WTC11 (cell line): Measurements from ENCODE around the gene RRP8. TPM values are rescaled to one million over a fixed set of nuclear protein-coding genes. Genes with fewer than 3 reads are reported as not detected.

Experiments used
- ATAC-seq: fragments of 200-7000 bp; cut with Tn5 transposase; 2 replicates; pipeline ENCODE4 v1.10.0; 2021; ENCODE audit warnings: mild to moderate bottlenecking, moderate library complexity
- CTCF ChIA-PET: fragments of 300-600 bp; sonication (Branson Sonifier 250); formaldehyde crosslinking; loops from one replicate; lab custom pipeline; 2021; ENCODE audit warnings: antibody characterized with exemption; lab: Charles Lee
- POLR2A ChIA-PET: fragments of 350-600 bp; sonication (Branson Sonifier 250); formaldehyde crosslinking; loops from one replicate; lab custom pipeline; 2021; ENCODE audit warnings: antibody characterized with exemption; lab: Charles Lee
- DNase-seq: peaks from one replicate; pipeline ENCODE4 v3.0.0; 2021; ENCODE audit warnings: low spot score
- H3K27ac Mint-ChIP-seq: 2 replicates; pipeline ENCODE4 v1.8.0; 2021; ENCODE audit warnings: mixed read lengths
- H3K27me3 Mint-ChIP-seq: 2 replicates; pipeline ENCODE4 v1.8.0; 2021; ENCODE audit warnings: low read depth, mild to moderate bottlenecking, moderate library complexity, mixed read lengths
- H3K36me3 Mint-ChIP-seq: 2 replicates; pipeline ENCODE4 v1.8.0; 2021; ENCODE audit warnings: mixed read lengths
- H3K4me1 Mint-ChIP-seq: 2 replicates; pipeline ENCODE4 v1.8.0; 2022; ENCODE audit warnings: mixed read lengths
- H3K4me3 Mint-ChIP-seq: 2 replicates; pipeline ENCODE4 v1.8.0; 2021; ENCODE audit warnings: mild to moderate bottlenecking, moderate library complexity, mixed read lengths
- H3K9me3 Mint-ChIP-seq: 2 replicates; pipeline ENCODE4 v1.8.0; 2021; ENCODE audit warnings: mixed read lengths
- GABPB1 ChIP-seq: sonication (generic); formaldehyde crosslinking; IDR thresholded peaks from 2 replicates; pipeline ENCODE4 v1.8.1; 2023; ENCODE audit warnings: mild to moderate bottlenecking, missing genetic modification reagents
- GRHL2 ChIP-seq: fragments of 250-450 bp; sonication (Bioruptor Pico); IDR thresholded peaks from 2 replicates; pipeline ENCODE4 v1.8.0; 2022; ENCODE audit warnings: mild to moderate bottlenecking, moderate library complexity; ENCODE audit not compliant: insufficient replicate concordance, severe bottlenecking
- JAZF1 ChIP-seq: fragments of 250-450 bp; sonication (Bioruptor Pico); IDR thresholded peaks from 2 replicates; pipeline ENCODE4 v1.9.0; 2021; ENCODE audit warnings: moderate library complexity, mild to moderate bottlenecking, inconsistent platforms
- JUN ChIP-seq: sonication (generic); formaldehyde crosslinking; IDR thresholded peaks from 2 replicates; pipeline ENCODE4 v1.8.0; 2023; ENCODE audit warnings: mild to moderate bottlenecking, missing genetic modification reagents
- MYBL2 ChIP-seq: sonication (generic); formaldehyde crosslinking; IDR thresholded peaks from 2 replicates; pipeline ENCODE4 v1.8.1; 2023; ENCODE audit warnings: mild to moderate bottlenecking, moderate library complexity, missing genetic modification reagents
- NFATC4 ChIP-seq: fragments of 250-450 bp; sonication (Bioruptor Pico); IDR thresholded peaks from 2 replicates; pipeline ENCODE4 v1.9.0; 2021; ENCODE audit warnings: mild to moderate bottlenecking
- NFYB ChIP-seq: sonication (generic); formaldehyde crosslinking; conservative IDR thresholded peaks from 2 replicates; pipeline ENCODE4 v1.8.0; 2022; ENCODE audit warnings: low read depth, missing genetic modification reagents
- OVOL2 ChIP-seq: fragments of 250-450 bp; sonication (Bioruptor Pico); IDR thresholded peaks from 2 replicates; pipeline ENCODE4 v1.9.0; 2021; ENCODE audit warnings: mild to moderate bottlenecking, borderline replicate concordance
- TCF7 ChIP-seq: sonication (generic); formaldehyde crosslinking; IDR thresholded peaks from 2 replicates; pipeline ENCODE4 v1.8.0; 2022; ENCODE audit warnings: mild to moderate bottlenecking, low read depth, missing genetic modification reagents, moderate library complexity
- TEAD1 ChIP-seq: sonication (generic); formaldehyde crosslinking; IDR thresholded peaks from 2 replicates; pipeline ENCODE4 v1.8.0; 2022; ENCODE audit warnings: mild to moderate bottlenecking, missing genetic modification reagents
- TP53 ChIP-seq: sonication (generic); formaldehyde crosslinking; IDR thresholded peaks from 2 replicates; pipeline ENCODE4 v1.8.1; 2023; ENCODE audit warnings: mild to moderate bottlenecking, missing genetic modification reagents
- ZBTB43 ChIP-seq: sonication (generic); formaldehyde crosslinking; IDR thresholded peaks from 2 replicates; pipeline ENCODE4 v1.8.1; 2023; ENCODE audit warnings: mild to moderate bottlenecking, missing genetic modification reagents
- ZNF232 ChIP-seq: sonication (generic); formaldehyde crosslinking; IDR thresholded peaks from 2 replicates; pipeline ENCODE4 v1.8.0; 2022; ENCODE audit warnings: mild to moderate bottlenecking, missing genetic modification reagents
- ZNF423 ChIP-seq: fragments of 250-450 bp; sonication (Bioruptor Pico); IDR thresholded peaks from 2 replicates; pipeline ENCODE4 v2.1.2; 2022; ENCODE audit warnings: mild to moderate bottlenecking, moderate library complexity
- ZNF671 ChIP-seq: fragments of 250-450 bp; sonication (Bioruptor Pico); IDR thresholded peaks from 2 replicates; pipeline ENCODE4 v1.8.0; 2021; ENCODE audit warnings: mild to moderate bottlenecking
- total RNA-seq: library from RNA; stranded (reverse); gene quantifications from 3 replicates; pipeline ENCODE4 v1.2.3, GENCODE V29; 2021
- TF ChIP-seq, protein P1 (sequence below): sonication (generic); formaldehyde crosslinking; IDR thresholded peaks from 2 replicates; pipeline ENCODE4 v1.8.1; 2022; ENCODE audit warnings: missing genetic modification reagents, borderline replicate concordance
- TF ChIP-seq, protein P2 (sequence below): sonication (generic); formaldehyde crosslinking; IDR thresholded peaks from 2 replicates; pipeline ENCODE4 v1.8.1; 2022; ENCODE audit warnings: mild to moderate bottlenecking, missing genetic modification reagents, moderate library complexity, borderline replicate concordance
- TF ChIP-seq, protein P3 (sequence below): sonication (generic); formaldehyde crosslinking; IDR thresholded peaks from 2 replicates; pipeline ENCODE4 v1.8.0; 2023; ENCODE audit warnings: missing genetic modification reagents, mild to moderate bottlenecking, borderline replicate concordance

RRP8 gene
- total RNA-seq, 1 experiment from 2014 or later, result 15.0 TPM

GRCh38 chr11:6632116-6633073 is 29.0 kb upstream of the RRP8 start:
- no peak overlapping the region for H3K4me3 Mint-ChIP-seq
- POLR2A ChIA-PET, result no interaction called here
- no peaks in the 10 kb centered on the region for H3K9me3 Mint-ChIP-seq
- no peak for DNase-seq
- peaks cover 8% of the 10 kb centered on the region; the same call in 1 of the 2 replicates for H3K4me1 Mint-ChIP-seq
- ATAC-seq, result no peak
- no peak for TF ChIP-seq OVOL2 (CRISPR knock-in tag)
- CTCF ChIA-PET, result interaction anchor here (2.3 kb wide), 1 partner anchor 101 kb away, joined by 6 read pairs; no protein-coding TSS in a partner anchor
- no peak overlapping the region for H3K27ac Mint-ChIP-seq
- H3K27me3 Mint-ChIP-seq, result peaks cover 41% of the 10 kb centered on the region
- H3K36me3 Mint-ChIP-seq, result no peaks in the 10 kb centered on the region

GRCh38 chr11:6631361-6631890 is 28.0 kb upstream of the RRP8 start:
- Mint-ChIP-seq H3K36me3 (no peaks in the 10 kb centered on the region), H3K27ac (no peak overlapping the region), H3K4me1 (peaks cover 8% of the 10 kb centered on the region; the same call in 1 of the 2 replicates), H3K27me3 (peaks cover 41% of the 10 kb centered on the region), H3K4me3 (peak overlapping the region; percentile 37), H3K9me3 (no peaks in the 10 kb centered on the region)
- POLR2A ChIA-PET, result interaction anchor here (1.1 kb wide), 1 partner anchor 60 kb away, joined by 3 read pairs; no protein-coding TSS in a partner anchor
- TF ChIP-seq JAZF1 (CRISPR knock-in tag) (no peak), JUN (CRISPR knock-in tag) (no peak), TP53 (CRISPR knock-in tag) (no peak), ZNF671 (CRISPR knock-in tag) (no peak), GRHL2 (no peak), NFYB (no peak), TCF7 (CRISPR knock-in tag) (no peak), MYBL2 (CRISPR knock-in tag) (no peak), NFATC4 (CRISPR knock-in tag) (no peak), TEAD1 (CRISPR knock-in tag) (no peak), GABPB1 (CRISPR knock-in tag) (no peak), ZBTB43 (no peak)
- TF ChIP-seq, protein P1, sequence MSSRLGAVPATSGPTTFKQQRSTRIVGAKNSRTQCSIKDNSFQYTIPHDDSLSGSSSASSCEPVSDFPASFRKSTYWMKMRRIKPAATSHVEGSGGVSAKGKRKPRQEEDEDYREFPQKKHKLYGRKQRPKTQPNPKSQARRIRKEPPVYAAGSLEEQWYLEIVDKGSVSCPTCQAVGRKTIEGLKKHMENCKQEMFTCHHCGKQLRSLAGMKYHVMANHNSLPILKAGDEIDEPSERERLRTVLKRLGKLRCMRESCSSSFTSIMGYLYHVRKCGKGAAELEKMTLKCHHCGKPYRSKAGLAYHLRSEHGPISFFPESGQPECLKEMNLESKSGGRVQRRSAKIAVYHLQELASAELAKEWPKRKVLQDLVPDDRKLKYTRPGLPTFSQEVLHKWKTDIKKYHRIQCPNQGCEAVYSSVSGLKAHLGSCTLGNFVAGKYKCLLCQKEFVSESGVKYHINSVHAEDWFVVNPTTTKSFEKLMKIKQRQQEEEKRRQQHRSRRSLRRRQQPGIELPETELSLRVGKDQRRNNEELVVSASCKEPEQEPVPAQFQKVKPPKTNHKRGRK, result no peak
- TF ChIP-seq, protein P2, sequence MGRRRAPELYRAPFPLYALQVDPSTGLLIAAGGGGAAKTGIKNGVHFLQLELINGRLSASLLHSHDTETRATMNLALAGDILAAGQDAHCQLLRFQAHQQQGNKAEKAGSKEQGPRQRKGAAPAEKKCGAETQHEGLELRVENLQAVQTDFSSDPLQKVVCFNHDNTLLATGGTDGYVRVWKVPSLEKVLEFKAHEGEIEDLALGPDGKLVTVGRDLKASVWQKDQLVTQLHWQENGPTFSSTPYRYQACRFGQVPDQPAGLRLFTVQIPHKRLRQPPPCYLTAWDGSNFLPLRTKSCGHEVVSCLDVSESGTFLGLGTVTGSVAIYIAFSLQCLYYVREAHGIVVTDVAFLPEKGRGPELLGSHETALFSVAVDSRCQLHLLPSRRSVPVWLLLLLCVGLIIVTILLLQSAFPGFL (CRISPR knock-in tag), result no peak
- CTCF ChIA-PET, result interaction anchor here (0.8 to 2.5 kb wide), 5 partner anchors 20 to 100 kb away, joined by 3 to 10 read pairs (median 3); partner anchors contain the start of genes MRPL17 and TAF10
- DNase-seq, result no peak
- ATAC-seq, result no peak

DNA sequence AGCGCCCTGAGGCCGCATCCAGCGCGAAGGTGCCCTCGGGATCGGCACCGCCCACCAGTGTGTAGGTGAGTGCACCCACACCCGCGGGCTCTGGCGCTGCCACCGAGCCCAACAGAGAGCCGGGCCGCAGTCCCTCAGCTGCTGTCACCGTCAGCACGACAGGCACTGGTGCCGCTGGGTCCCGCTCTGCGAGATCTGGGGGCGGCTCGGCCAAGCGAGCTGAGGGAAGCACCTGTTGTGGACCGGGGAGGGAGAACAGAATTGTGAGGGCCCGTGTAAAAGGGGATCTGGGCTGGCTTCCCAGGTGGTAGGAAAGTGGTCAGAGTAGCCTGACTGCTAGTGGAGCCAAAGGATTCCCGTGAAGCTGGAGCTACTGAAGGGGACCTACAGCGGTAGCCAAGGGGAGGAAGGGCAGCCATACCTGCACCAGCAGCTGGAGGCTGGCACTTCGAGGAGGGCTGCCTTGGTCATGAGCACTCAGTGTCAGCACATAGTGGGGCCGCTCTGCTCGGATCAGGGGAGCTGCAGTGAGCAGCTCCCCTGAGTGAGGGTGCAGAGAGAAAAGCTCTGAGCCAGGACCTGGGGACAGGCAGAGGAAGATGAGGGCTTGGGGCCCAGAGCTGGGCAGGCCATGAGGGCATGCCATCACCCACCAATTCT is 27.3 kb upstream of the RRP8 start:
- H3K27me3 Mint-ChIP-seq, result peaks cover 41% of the 10 kb centered on the region
- H3K4me1 Mint-ChIP-seq, result peaks cover 8% of the 10 kb centered on the region; the same call in 1 of the 2 replicates
- ATAC-seq, result peak; percentile 45
- H3K9me3 Mint-ChIP-seq, result no peaks in the 10 kb centered on the region
- H3K27ac Mint-ChIP-seq, result no peak overlapping the region
- no peaks in the 10 kb centered on the region for H3K36me3 Mint-ChIP-seq
- CTCF ChIA-PET, result interaction anchor here (0.8 to 2.5 kb wide), 9 partner anchors 9 to 155 kb away, joined by 3 to 10 read pairs (median 3); partner anchors contain the start of genes MRPL17, TAF10 and TPP1
- POLR2A ChIA-PET, result interaction anchor here (1.1 to 1.2 kb wide), 2 partner anchors 12 to 61 kb away, joined by 3 read pairs; partner anchors contain the start of gene TPP1
- DNase-seq, result no peak
- H3K4me3 Mint-ChIP-seq, result peak overlapping the region; percentile 66
- TF ChIP-seq ZNF423 (CRISPR knock-in tag) (no peak), ZNF671 (CRISPR knock-in tag) (no peak), ZNF232 (no peak)
- TF ChIP-seq, protein P3, sequence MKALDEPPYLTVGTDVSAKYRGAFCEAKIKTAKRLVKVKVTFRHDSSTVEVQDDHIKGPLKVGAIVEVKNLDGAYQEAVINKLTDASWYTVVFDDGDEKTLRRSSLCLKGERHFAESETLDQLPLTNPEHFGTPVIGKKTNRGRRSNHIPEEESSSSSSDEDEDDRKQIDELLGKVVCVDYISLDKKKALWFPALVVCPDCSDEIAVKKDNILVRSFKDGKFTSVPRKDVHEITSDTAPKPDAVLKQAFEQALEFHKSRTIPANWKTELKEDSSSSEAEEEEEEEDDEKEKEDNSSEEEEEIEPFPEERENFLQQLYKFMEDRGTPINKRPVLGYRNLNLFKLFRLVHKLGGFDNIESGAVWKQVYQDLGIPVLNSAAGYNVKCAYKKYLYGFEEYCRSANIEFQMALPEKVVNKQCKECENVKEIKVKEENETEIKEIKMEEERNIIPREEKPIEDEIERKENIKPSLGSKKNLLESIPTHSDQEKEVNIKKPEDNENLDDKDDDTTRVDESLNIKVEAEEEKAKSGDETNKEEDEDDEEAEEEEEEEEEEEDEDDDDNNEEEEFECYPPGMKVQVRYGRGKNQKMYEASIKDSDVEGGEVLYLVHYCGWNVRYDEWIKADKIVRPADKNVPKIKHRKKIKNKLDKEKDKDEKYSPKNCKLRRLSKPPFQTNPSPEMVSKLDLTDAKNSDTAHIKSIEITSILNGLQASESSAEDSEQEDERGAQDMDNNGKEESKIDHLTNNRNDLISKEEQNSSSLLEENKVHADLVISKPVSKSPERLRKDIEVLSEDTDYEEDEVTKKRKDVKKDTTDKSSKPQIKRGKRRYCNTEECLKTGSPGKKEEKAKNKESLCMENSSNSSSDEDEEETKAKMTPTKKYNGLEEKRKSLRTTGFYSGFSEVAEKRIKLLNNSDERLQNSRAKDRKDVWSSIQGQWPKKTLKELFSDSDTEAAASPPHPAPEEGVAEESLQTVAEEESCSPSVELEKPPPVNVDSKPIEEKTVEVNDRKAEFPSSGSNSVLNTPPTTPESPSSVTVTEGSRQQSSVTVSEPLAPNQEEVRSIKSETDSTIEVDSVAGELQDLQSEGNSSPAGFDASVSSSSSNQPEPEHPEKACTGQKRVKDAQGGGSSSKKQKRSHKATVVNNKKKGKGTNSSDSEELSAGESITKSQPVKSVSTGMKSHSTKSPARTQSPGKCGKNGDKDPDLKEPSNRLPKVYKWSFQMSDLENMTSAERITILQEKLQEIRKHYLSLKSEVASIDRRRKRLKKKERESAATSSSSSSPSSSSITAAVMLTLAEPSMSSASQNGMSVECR (CRISPR knock-in tag), result no peak
